GM12874 (cell line): Measurements from ENCODE around the gene PODXL2.

Experiments used
- CTCF ChIP-seq: IDR thresholded peaks from 2 replicates; pipeline ENCODE4 v1.5.1; 2011; ENCODE audit warnings: low read depth, mild to moderate bottlenecking, control low read depth, low read length, moderate library complexity; ENCODE audit not compliant: insufficient read depth

Gene PODXL2

GRCh38 chr3:127712881-127713771 lies 84.1 kb downstream of the PODXL2 start:
- no peak for TF ChIP-seq CTCF

- TF ChIP-seq CTCF, result no peak
Observed at GRCh38 chr3:127714125-127714571, 85.2 kb downstream of the PODXL2 start.

GRCh38 chr3:127714866-127715265 lies 85.9 kb downstream of the PODXL2 start:
- TF ChIP-seq CTCF, result no peak

GRCh38 chr3:127715532-127715931 lies 86.5 kb downstream of the PODXL2 start:
- TF ChIP-seq CTCF, result no peak

- TF ChIP-seq CTCF, result no peak
Observed at GRCh38 chr3:127716384-127716783, 87.4 kb downstream of the PODXL2 start.

- no peak for TF ChIP-seq CTCF
Observed at GRCh38 chr3:127717357-127718244, 88.6 kb downstream of the PODXL2 start.

GRCh38 chr3:127718245-127718915 lies 89.4 kb downstream of the PODXL2 start:
- TF ChIP-seq CTCF, result no peak
